HEK293 (cell line): ENCODE measurements around the gene MUC4.

Source experiments
- CTCF ChIA-PET: fragments of 350-600 bp; formaldehyde crosslinking; extraction: SDS; loops from one replicate; lab custom pipeline; 2021; ENCODE audit warnings: antibody characterized with exemption; lab: Yijun Ruan, JAX
- POLR2A ChIA-PET: fragments of 300-600 bp; formaldehyde crosslinking; extraction: SDS; loops from one replicate; lab custom pipeline; 2020; ENCODE audit warnings: antibody characterized with exemption, inconsistent platforms; lab: Yijun Ruan, JAX
- H3K27ac ChIP-seq: fragments of 200-500 bp; sonication (Bioruptor generic); 2 replicates; pipeline ENCODE4 v1.5.1; 2014; ENCODE audit warnings: low read depth, low read length, control low read depth, inconsistent platforms; ENCODE audit errors: extremely low read depth
- H3K36me3 ChIP-seq, 2 experiments: fragments of 200-500 bp in 1 of 2; sonication (Bioruptor generic) in 1 of 2; 1 replicate in 1 of 2; 2 replicates in 1 of 2; pipeline ENCODE4 v1.5.1; 2014 to 2017; ENCODE audit warnings: inconsistent platforms in 2 of 2, low read length in 2 of 2; ENCODE audit not compliant: control insufficient read depth in 2 of 2, insufficient read depth in 1 of 2
- H3K4me1 ChIP-seq: fragments of 200-500 bp; sonication (Bioruptor generic); 2 replicates; pipeline ENCODE4 v1.5.1; 2014; ENCODE audit warnings: mild to moderate bottlenecking, low read length, inconsistent platforms; ENCODE audit not compliant: control insufficient read depth, insufficient read depth
- H3K4me3 ChIP-seq: 2 replicates; pipeline ENCODE4 v1.5.1; 2011; ENCODE audit warnings: low read depth, mild to moderate bottlenecking, control low read depth, low read length, moderate library complexity
- H3K9me3 ChIP-seq: fragments of 200-500 bp; sonication (Bioruptor generic); 2 replicates; pipeline ENCODE4 v1.5.1; 2014; ENCODE audit warnings: low read depth, low read length, inconsistent platforms; ENCODE audit not compliant: control insufficient read depth, insufficient read depth
- BCL11A ChIP-seq: fragments of 450-650 bp; formaldehyde crosslinking; IDR thresholded peaks from 2 replicates; pipeline ENCODE4 v1.5.1; 2016; ENCODE audit warnings: low read depth, missing biosample characterization, missing genetic modification characterization
- KLF16 ChIP-seq: fragments of 450-650 bp; formaldehyde crosslinking; IDR thresholded peaks from 2 replicates; pipeline ENCODE4 v1.5.1; 2017; ENCODE audit warnings: missing biosample characterization, missing genetic modification characterization
- SP3 ChIP-seq: fragments of 450-650 bp; formaldehyde crosslinking; IDR thresholded peaks from 2 replicates; pipeline ENCODE4 v1.5.1; 2016; ENCODE audit warnings: missing biosample characterization, missing genetic modification characterization
- TCF7L2 ChIP-seq: IDR thresholded peaks from 2 replicates; pipeline ENCODE4 v1.6.1; 2011; ENCODE audit warnings: low read depth, mild to moderate bottlenecking, inconsistent platforms, low read length, moderate library complexity, borderline replicate concordance
- ZBTB1 ChIP-seq: fragments of 450-650 bp; formaldehyde crosslinking; IDR thresholded peaks from 2 replicates; pipeline ENCODE4 v1.5.1; 2016; ENCODE audit warnings: missing biosample characterization, missing genetic modification characterization
- ZBTB21 ChIP-seq: fragments of 450-650 bp; formaldehyde crosslinking; IDR thresholded peaks from 2 replicates; pipeline ENCODE4 v1.5.1; 2017; ENCODE audit warnings: missing biosample characterization, missing genetic modification characterization
- ZBTB7A ChIP-seq: fragments of 450-650 bp; formaldehyde crosslinking; IDR thresholded peaks from 2 replicates; pipeline ENCODE4 v1.5.1; 2016; ENCODE audit warnings: low read depth, missing biosample characterization, missing genetic modification characterization
- ZNF175 ChIP-seq: fragments of 450-650 bp; formaldehyde crosslinking; IDR thresholded peaks from 2 replicates; pipeline ENCODE4 v1.5.1; 2016; ENCODE audit warnings: missing biosample characterization, missing genetic modification characterization
- ZNF292 ChIP-seq: fragments of 450-650 bp; formaldehyde crosslinking; IDR thresholded peaks from 2 replicates; pipeline ENCODE4 v1.5.1; 2016; ENCODE audit warnings: low read depth, missing biosample characterization, missing genetic modification characterization, borderline replicate concordance
- ZNF341 ChIP-seq: fragments of 450-650 bp; formaldehyde crosslinking; IDR thresholded peaks from 2 replicates; pipeline ENCODE4; 2016; ENCODE audit warnings: low read depth, missing biosample characterization, missing genetic modification characterization
- ZNF501 ChIP-seq: fragments of 450-650 bp; formaldehyde crosslinking; IDR thresholded peaks from 2 replicates; pipeline ENCODE4 v1.5.1; 2016; ENCODE audit warnings: missing biosample characterization, missing genetic modification characterization
- ZNF624 ChIP-seq: fragments of 450-650 bp; formaldehyde crosslinking; IDR thresholded peaks from 2 replicates; pipeline ENCODE4 v1.5.1; 2017; ENCODE audit warnings: missing biosample characterization, missing genetic modification characterization
- ZNF629 ChIP-seq: fragments of 450-650 bp; formaldehyde crosslinking; IDR thresholded peaks from 2 replicates; pipeline ENCODE4 v1.5.1; 2017; ENCODE audit warnings: missing biosample characterization, missing genetic modification characterization
- ZNF707 ChIP-seq: fragments of 450-650 bp; formaldehyde crosslinking; IDR thresholded peaks from 2 replicates; pipeline ENCODE4 v1.5.1; 2016; ENCODE audit warnings: missing biosample characterization, missing genetic modification characterization
- ZNF747 ChIP-seq: fragments of 450-650 bp; formaldehyde crosslinking; IDR thresholded peaks from 2 replicates; pipeline ENCODE4 v1.5.1; 2016; ENCODE audit warnings: missing biosample characterization, missing genetic modification characterization
- ZNF777 ChIP-seq: fragments of 450-650 bp; formaldehyde crosslinking; IDR thresholded peaks from 2 replicates; pipeline ENCODE4 v1.5.1; 2017; ENCODE audit warnings: missing biosample characterization, missing genetic modification characterization, borderline replicate concordance
- ZNF837 ChIP-seq: fragments of 450-650 bp; formaldehyde crosslinking; IDR thresholded peaks from 2 replicates; pipeline ENCODE4 v1.5.1; 2016; ENCODE audit warnings: missing biosample characterization, missing genetic modification characterization
- TF ChIP-seq, protein P1 (sequence below): fragments of 450-650 bp; formaldehyde crosslinking; IDR thresholded peaks from 2 replicates; pipeline ENCODE4 v1.5.1; 2016; ENCODE audit warnings: missing biosample characterization, missing genetic modification characterization
- TF ChIP-seq, protein P2 (sequence below): fragments of 450-650 bp; formaldehyde crosslinking; IDR thresholded peaks from 2 replicates; pipeline ENCODE4 v1.5.1; 2016; ENCODE audit warnings: missing biosample characterization, missing genetic modification characterization
- TF ChIP-seq, protein P3 (sequence below): fragments of 450-650 bp; formaldehyde crosslinking; IDR thresholded peaks from 2 replicates; pipeline ENCODE4 v1.5.1; 2017; ENCODE audit warnings: missing biosample characterization, mild to moderate bottlenecking, missing genetic modification characterization, moderate library complexity
- TF ChIP-seq, protein P4 (sequence below): fragments of 450-650 bp; formaldehyde crosslinking; optimal IDR thresholded peaks from 2 replicates; pipeline ENCODE3; 2016; ENCODE audit warnings: missing biosample characterization, mild to moderate bottlenecking, missing genetic modification characterization

The MUC4 gene

DNA sequence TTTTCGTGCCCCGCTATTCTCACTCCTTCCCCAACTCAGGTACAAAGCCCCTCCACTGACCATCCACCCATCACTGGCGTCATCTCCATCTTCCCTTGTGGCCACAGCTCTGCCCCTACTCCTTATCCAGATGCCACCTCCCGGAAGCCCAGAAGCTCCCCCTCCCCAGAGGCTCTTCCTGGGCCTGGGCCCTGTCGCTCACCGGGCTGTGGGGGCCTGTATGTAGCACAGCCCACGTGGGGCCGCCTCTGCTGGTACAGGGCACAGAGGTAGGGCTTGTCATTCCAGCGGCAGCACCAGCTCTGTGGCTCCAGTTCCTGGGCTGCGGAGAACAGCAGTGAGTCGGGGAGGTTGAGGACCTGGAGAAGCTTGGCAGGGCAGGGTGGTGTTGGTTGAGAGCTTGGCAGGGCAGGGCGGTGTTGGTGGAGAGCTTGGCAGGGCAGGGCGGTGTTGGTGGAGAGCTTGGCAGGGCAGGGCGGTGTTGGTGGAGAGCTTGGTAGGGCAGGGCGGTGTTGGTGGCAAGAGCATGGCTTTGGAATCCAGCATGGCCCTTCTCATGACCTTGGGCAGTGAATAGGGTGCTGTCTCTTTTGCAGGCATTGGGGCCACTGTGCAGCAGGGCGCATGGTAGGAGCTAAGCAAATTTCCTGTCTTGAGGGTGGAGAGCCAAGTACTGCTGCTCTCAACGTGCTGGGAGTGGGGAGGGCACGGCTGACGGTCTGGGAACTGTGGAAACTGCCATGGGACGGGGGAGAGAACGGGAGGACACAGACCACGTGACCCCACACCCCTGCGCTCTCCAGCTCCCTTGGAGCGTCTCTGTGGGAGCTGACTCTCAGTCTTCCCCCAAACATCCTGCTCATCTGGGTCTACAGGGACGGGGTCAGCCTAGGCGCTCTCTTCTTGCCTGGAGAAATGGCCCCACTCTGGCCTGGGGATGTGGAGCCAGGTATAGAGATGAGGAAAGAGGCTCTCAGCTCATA is 47.6 kb downstream of the MUC4 start:
- no peaks in the 10 kb centered on the region for H3K9me3 ChIP-seq
- CTCF ChIA-PET, result no interaction called here

DNA sequence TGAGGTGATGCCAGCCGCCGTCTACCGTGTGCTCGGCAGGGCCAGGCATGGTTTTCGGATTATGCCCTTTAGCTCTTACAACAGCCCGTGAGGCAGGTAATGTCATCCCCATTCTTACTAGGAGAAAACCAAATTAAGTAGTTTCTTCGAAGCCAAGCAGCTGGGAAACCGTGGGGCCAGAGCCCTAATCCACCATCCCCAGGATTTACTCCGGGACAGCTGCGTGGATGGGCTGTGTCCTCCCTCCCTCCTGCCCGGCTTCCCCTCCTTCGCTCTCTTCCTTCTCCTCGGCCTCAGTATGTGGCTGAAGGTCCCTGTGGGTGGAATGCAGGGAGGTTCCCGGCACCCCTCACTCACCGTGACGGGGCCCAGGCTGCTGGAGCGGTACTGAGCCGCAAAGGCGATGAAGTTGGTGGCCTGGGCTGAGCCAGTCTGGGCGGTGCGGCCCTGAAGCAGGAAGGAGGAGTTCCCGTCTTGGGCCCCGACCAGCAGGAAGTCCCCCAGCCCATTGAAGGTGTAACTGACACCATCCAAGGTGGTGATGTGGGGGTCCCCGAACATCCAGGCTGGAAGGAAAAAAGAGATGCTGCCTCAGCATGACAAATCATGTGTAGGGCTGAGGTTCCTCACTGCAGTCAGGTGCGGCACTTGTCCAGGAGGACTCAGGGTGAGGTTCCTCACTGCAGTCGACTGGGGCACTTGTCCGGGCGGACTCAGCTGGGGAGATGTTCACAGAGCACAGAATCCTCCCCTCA is 48.5 kb downstream of the MUC4 start:
- H3K9me3 ChIP-seq, result no peaks in the 10 kb centered on the region
- TF ChIP-seq ZBTB7A (tag by site-specific recombination) (no peak), ZBTB1 (tag by site-specific recombination) (no peak), SP3 (tag by site-specific recombination) (no peak), ZNF837 (tag by site-specific recombination) (no peak), TCF7L2 (no peak), ZNF341 (tag by site-specific recombination) (no peak), ZNF175 (tag by site-specific recombination) (no peak)
- H3K27ac ChIP-seq, result no peak overlapping the region
- POLR2A ChIA-PET, result no interaction called here
- CTCF ChIA-PET, result no interaction called here
- H3K36me3 ChIP-seq, result no peaks in the 10 kb centered on the region
- H3K4me1 ChIP-seq, result no peaks in the 10 kb centered on the region
- H3K4me3 ChIP-seq, result no peak overlapping the region

More for the DNA sequence above, 47.6 kb downstream of the MUC4 start:
- POLR2A ChIA-PET, result no interaction called here
- H3K4me1 ChIP-seq, result no peaks in the 10 kb centered on the region
- TF ChIP-seq ZNF292 (tag by site-specific recombination) (no peak), ZNF501 (tag by site-specific recombination) (no peak), ZNF777 (tag by site-specific recombination) (no peak), ZBTB21 (tag by site-specific recombination) (no peak), ZNF747 (no peak), ZNF707 (no peak)
- TF ChIP-seq, protein P1, sequence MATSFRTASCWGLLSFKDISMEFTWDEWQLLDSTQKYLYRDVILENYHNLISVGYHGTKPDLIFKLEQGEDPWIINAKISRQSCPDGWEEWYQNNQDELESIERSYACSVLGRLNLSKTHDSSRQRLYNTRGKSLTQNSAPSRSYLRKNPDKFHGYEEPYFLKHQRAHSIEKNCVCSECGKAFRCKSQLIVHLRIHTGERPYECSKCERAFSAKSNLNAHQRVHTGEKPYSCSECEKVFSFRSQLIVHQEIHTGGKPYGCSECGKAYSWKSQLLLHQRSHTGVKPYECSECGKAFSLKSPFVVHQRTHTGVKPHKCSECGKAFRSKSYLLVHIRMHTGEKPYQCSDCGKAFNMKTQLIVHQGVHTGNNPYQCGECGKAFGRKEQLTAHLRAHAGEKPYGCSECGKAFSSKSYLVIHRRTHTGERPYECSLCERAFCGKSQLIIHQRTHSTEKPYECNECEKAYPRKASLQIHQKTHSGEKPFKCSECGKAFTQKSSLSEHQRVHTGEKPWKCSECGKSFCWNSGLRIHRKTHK (tag by site-specific recombination), result no peak
- TF ChIP-seq, protein P2, sequence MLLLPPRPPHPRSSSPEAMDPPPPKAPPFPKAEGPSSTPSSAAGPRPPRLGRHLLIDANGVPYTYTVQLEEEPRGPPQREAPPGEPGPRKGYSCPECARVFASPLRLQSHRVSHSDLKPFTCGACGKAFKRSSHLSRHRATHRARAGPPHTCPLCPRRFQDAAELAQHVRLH (tag by site-specific recombination), result no peak
- TF ChIP-seq, all 188 proteins: peak for 0
- H3K36me3 ChIP-seq, result no peaks in the 10 kb centered on the region
- H3K27ac ChIP-seq, result no peak overlapping the region
- no peak overlapping the region for H3K4me3 ChIP-seq

DNA sequence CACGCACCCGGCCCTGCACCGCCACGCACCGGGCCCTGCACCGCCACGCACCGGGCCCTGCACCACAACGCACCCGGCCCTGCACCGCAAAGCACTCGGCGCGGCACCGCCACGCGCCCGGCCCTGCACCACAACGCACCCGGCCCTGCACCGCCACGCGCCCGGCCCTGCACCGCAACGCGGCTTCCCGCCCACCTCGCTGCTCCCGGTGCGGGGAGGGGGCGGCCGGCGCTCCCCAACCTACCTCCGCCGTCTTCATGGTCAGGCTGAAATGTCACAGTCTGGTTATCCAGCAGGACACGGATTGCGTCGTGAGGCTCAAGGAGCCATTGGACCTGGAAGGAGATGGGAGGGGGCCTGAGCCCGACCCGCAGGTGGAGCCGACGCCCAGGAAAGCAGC is 49.1 kb downstream of the MUC4 start:
- H3K36me3 ChIP-seq, result no peaks in the 10 kb centered on the region
- ChIA-PET CTCF (no interaction called here), POLR2A (no interaction called here)
- H3K4me1 ChIP-seq, result no peaks in the 10 kb centered on the region
- H3K4me3 ChIP-seq, result no peak overlapping the region
- H3K9me3 ChIP-seq, result no peaks in the 10 kb centered on the region
- H3K27ac ChIP-seq, result no peak overlapping the region
- TF ChIP-seq ZNF624 (tag by site-specific recombination), result no peak
- TF ChIP-seq ZNF629 (tag by site-specific recombination), result no peak
- TF ChIP-seq KLF16 (tag by site-specific recombination), result no peak
- TF ChIP-seq, protein P3, sequence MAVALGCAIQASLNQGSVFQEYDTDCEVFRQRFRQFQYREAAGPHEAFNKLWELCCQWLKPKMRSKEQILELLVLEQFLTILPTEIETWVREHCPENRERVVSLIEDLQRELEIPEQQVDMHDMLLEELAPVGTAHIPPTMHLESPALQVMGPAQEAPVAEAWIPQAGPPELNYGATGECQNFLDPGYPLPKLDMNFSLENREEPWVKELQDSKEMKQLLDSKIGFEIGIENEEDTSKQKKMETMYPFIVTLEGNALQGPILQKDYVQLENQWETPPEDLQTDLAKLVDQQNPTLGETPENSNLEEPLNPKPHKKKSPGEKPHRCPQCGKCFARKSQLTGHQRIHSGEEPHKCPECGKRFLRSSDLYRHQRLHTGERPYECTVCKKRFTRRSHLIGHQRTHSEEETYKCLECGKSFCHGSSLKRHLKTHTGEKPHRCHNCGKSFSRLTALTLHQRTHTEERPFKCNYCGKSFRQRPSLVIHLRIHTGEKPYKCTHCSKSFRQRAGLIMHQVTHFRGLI (tag by site-specific recombination), result no peak
- no peak for TF ChIP-seq BCL11A (tag by site-specific recombination)
- TF ChIP-seq, protein P4, sequence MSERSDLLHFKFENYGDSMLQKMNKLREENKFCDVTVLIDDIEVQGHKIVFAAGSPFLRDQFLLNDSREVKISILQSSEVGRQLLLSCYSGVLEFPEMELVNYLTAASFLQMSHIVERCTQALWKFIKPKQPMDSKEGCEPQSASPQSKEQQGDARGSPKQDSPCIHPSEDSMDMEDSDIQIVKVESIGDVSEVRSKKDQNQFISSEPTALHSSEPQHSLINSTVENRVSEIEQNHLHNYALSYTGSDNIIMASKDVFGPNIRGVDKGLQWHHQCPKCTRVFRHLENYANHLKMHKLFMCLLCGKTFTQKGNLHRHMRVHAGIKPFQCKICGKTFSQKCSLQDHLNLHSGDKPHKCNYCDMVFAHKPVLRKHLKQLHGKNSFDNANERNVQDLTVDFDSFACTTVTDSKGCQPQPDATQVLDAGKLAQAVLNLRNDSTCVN (tag by site-specific recombination), result no peak
